H1 (cell line): ENCODE results near the gene CLEC1A. TPM values are rescaled to one million over a fixed set of nuclear protein-coding genes. Genes with fewer than 3 reads are reported as not detected.

Source experiments
- CTCF ChIA-PET: fragments of 300-600 bp; sonication (Branson Sonifier 250); formaldehyde crosslinking; loops from one replicate; lab custom pipeline; 2021; ENCODE audit not compliant: partially characterized antibody; lab: Charles Lee
- POLR2A ChIA-PET: fragments of 300-600 bp; sonication (Branson Sonifier 250); formaldehyde crosslinking; loops from one replicate; lab custom pipeline; 2021; ENCODE audit warnings: inconsistent platforms; ENCODE audit not compliant: partially characterized antibody; lab: Charles Lee
- DNase-seq, 2 experiments: peaks; one replicate each; pipeline versions ENCODE4 v3.0.0 to v3.0.0-alpha.2; 2010 to 2022; ENCODE audit warnings: low spot score in 2 of 2, low read depth in 1 of 2, mixed read lengths in 1 of 2
- FAIRE-seq: peaks from 2 replicates; lab custom pipeline; 2011; peaks lifted over from hg19 to GRCh38; lab: Jason Lieb, UNC
- H2AFZ ChIP-seq: 2 replicates; pipeline ENCODE4 v1.8.1; 2012; ENCODE audit warnings: low read length, inconsistent platforms
- H2AK5ac ChIP-seq: 2 replicates; pipeline ENCODE4 v1.6.1; 2013; ENCODE audit warnings: low read depth, low read length
- H2BK120ac ChIP-seq: replicated peaks from 2 replicates; pipeline ENCODE3; 2013; ENCODE audit warnings: low read depth, low read length, inconsistent platforms
- H2BK12ac ChIP-seq: 2 replicates; pipeline ENCODE4 v1.6.1; 2013; ENCODE audit warnings: low read depth, low read length
- H2BK15ac ChIP-seq: 2 replicates; pipeline ENCODE4 v1.6.1; 2013; ENCODE audit warnings: low read length
- H2BK20ac ChIP-seq: 2 replicates; pipeline ENCODE4 v1.6.1; 2013; ENCODE audit warnings: low read length
- H2BK5ac ChIP-seq: 2 replicates; pipeline ENCODE4 v1.6.1; 2013; ENCODE audit warnings: low read depth, low read length
- H3K14ac ChIP-seq: 2 replicates; pipeline ENCODE4 v1.6.1; 2013; ENCODE audit warnings: inconsistent platforms; ENCODE audit not compliant: insufficient read length
- H3K18ac ChIP-seq: 2 replicates; pipeline ENCODE4 v1.6.1; 2013; ENCODE audit warnings: low read length; ENCODE audit errors: extremely low read depth
- H3K23ac ChIP-seq: 2 replicates; pipeline ENCODE4 v1.6.1; 2013; ENCODE audit warnings: inconsistent platforms; ENCODE audit not compliant: insufficient read length
- H3K23me2 ChIP-seq: 2 replicates; pipeline ENCODE4 v1.6.1; 2013; ENCODE audit warnings: low read depth, low read length
- H3K27ac ChIP-seq: 2 replicates; pipeline ENCODE4 v1.6.1; 2011; ENCODE audit warnings: low read depth, low read length, inconsistent platforms
- H3K27me3 ChIP-seq, 4 experiments: replicated peaks in 1 of 4; 1 replicate in 1 of 4; 2 replicates in 3 of 4; pipeline versions ENCODE4 v1.6.1 to v1.8.1; 2011 to 2013; ENCODE audit warnings: low read length in 3 of 4, mild to moderate bottlenecking in 3 of 4, inconsistent platforms in 2 of 4, mixed read lengths in 2 of 4, moderate library complexity in 1 of 4; ENCODE audit not compliant: control insufficient read depth in 3 of 4, insufficient read depth in 3 of 4; ENCODE audit errors: extremely low read depth in 1 of 4
- H3K36me3 ChIP-seq, 4 experiments: 2 replicates each; pipeline versions ENCODE4 v1.6.1 to v1.8.1; 2011 to 2013; ENCODE audit warnings: mild to moderate bottlenecking in 4 of 4, low read length in 3 of 4, moderate library complexity in 2 of 4, control low read depth in 1 of 4, inconsistent platforms in 1 of 4; ENCODE audit not compliant: insufficient read depth in 4 of 4, control insufficient read depth in 2 of 4
- H3K4ac ChIP-seq: replicated peaks from 2 replicates; pipeline ENCODE3; 2013; ENCODE audit warnings: low read length, low read depth, mixed read lengths, inconsistent platforms; ENCODE audit not compliant: insufficient read length
- H3K4me1 ChIP-seq, 4 experiments: replicated peaks in 1 of 4; 1 replicate in 1 of 4; 2 replicates in 3 of 4; pipeline versions ENCODE4 v1.6.1 to v1.8.1; 2011 to 2013; ENCODE audit warnings: low read length in 3 of 4, inconsistent platforms in 2 of 4, mixed read lengths in 1 of 4; ENCODE audit not compliant: insufficient read depth in 4 of 4, control insufficient read depth in 3 of 4
- H3K4me2 ChIP-seq, 2 experiments: 2 replicates each; pipeline versions ENCODE4 v1.6.1 to v1.8.1; 2011 to 2013; ENCODE audit warnings: low read depth in 2 of 2, low read length in 2 of 2, control low read depth in 1 of 2, inconsistent platforms in 1 of 2, mild to moderate bottlenecking in 1 of 2; ENCODE audit not compliant: insufficient read depth in 1 of 2
- H3K4me3 ChIP-seq, 4 experiments: fragments of 200-600, 300-600 bp in 1 of 4; sonication (generic), shearing (Covaris generic), sonication (Bioruptor Twin) in 1 of 4; 2 replicates each; pipeline versions ENCODE4 v1.5.1 to v1.8.1; 2011 to 2016; ENCODE audit warnings: low read length in 4 of 4, low read depth in 3 of 4, control low read depth in 2 of 4, inconsistent platforms in 2 of 4, mild to moderate bottlenecking in 2 of 4, mixed read lengths in 1 of 4, moderate library complexity in 1 of 4; ENCODE audit not compliant: insufficient read depth in 2 of 4; ENCODE audit errors: extremely low read depth in 1 of 4
- H3K56ac ChIP-seq: replicated peaks from 2 replicates; pipeline ENCODE3; 2013; ENCODE audit warnings: low read depth, mild to moderate bottlenecking, mixed read lengths, low read length, inconsistent platforms; ENCODE audit not compliant: insufficient read length
- H3K79me1 ChIP-seq: 2 replicates; pipeline ENCODE4 v1.6.1; 2013; ENCODE audit warnings: low read depth, low read length, control low read depth
- H3K79me2 ChIP-seq, 2 experiments: 2 replicates each; pipeline versions ENCODE4 v1.6.1 to v1.8.1; 2012 to 2013; ENCODE audit warnings: low read length in 2 of 2, mild to moderate bottlenecking in 2 of 2, inconsistent platforms in 1 of 2; ENCODE audit not compliant: insufficient read depth in 2 of 2, control insufficient read depth in 1 of 2
- H3K9ac ChIP-seq, 4 experiments: replicated peaks in 1 of 4; 1 replicate in 1 of 4; 2 replicates in 3 of 4; pipeline versions ENCODE4 v1.6.1 to v1.8.1; 2011 to 2013; ENCODE audit warnings: low read depth in 3 of 4, low read length in 3 of 4, control low read depth in 2 of 4, mild to moderate bottlenecking in 2 of 4, moderate library complexity in 2 of 4, inconsistent platforms in 1 of 4; ENCODE audit errors: extremely low read depth in 1 of 4
- H3K9me3 ChIP-seq, 2 experiments: 2 replicates each; pipeline versions ENCODE4 v1.6.1 to v1.8.1; 2012 to 2013; ENCODE audit warnings: mild to moderate bottlenecking in 2 of 2, moderate library complexity in 2 of 2, control low read depth in 1 of 2, inconsistent platforms in 1 of 2, low read depth in 1 of 2, low read length in 1 of 2, mixed read lengths in 1 of 2; ENCODE audit not compliant: insufficient read depth in 2 of 2
- H4K20me1 ChIP-seq, 2 experiments: replicated peaks in 1 of 2; 2 replicates each; pipeline versions ENCODE3 to v1.8.1; 2011 to 2013; ENCODE audit warnings: inconsistent platforms in 2 of 2, low read length in 2 of 2, mild to moderate bottlenecking in 1 of 2; ENCODE audit not compliant: insufficient read depth in 2 of 2, control insufficient read depth in 1 of 2
- H4K5ac ChIP-seq: 2 replicates; pipeline ENCODE4 v1.6.1; 2013; ENCODE audit warnings: low read length, low read depth, mixed read lengths, inconsistent platforms; ENCODE audit not compliant: insufficient read length
- H4K8ac ChIP-seq: 2 replicates; pipeline ENCODE4 v1.8.0; 2013; ENCODE audit warnings: mild to moderate bottlenecking, moderate library complexity, low read length, inconsistent platforms; ENCODE audit not compliant: insufficient read depth; ENCODE audit errors: extremely low read depth
- H4K91ac ChIP-seq: replicated peaks from 2 replicates; pipeline ENCODE3; 2013; ENCODE audit warnings: low read length, mixed read lengths, inconsistent platforms; ENCODE audit not compliant: insufficient read length
- CHD1 ChIP-seq: IDR thresholded peaks from 2 replicates; pipeline ENCODE4 v1.6.1; 2012; ENCODE audit warnings: low read depth, low read length, improper control_type of control experiment
- EZH2 ChIP-seq: fragments of 200-600 bp; sonication (generic); IDR thresholded peaks from 2 replicates; pipeline ENCODE4 v1.7.1; 2012; ENCODE audit warnings: low read depth, mild to moderate bottlenecking, moderate library complexity, low read length, inconsistent platforms; ENCODE audit not compliant: severe bottlenecking
- NRF1 ChIP-seq: IDR thresholded peaks from 2 replicates; pipeline ENCODE4 v1.6.1; 2011; ENCODE audit warnings: mild to moderate bottlenecking, low read depth, low read length, improper control_type of control experiment
- SP4 ChIP-seq: IDR thresholded peaks from 2 replicates; pipeline ENCODE4 v1.6.1; 2012; ENCODE audit warnings: low read length, inconsistent platforms
- SUZ12 ChIP-seq: fragments of 200-600 bp; sonication (generic); IDR thresholded peaks from 2 replicates; pipeline ENCODE4 v1.6.1; 2012; ENCODE audit warnings: mild to moderate bottlenecking, inconsistent platforms, low read length, moderate library complexity, mixed read lengths
- TAF7 ChIP-seq: optimal IDR thresholded peaks from 2 replicates; pipeline ENCODE3; 2011; ENCODE audit warnings: low read depth, mild to moderate bottlenecking, inconsistent platforms, low read length, moderate library complexity, borderline replicate concordance
- TEAD4 ChIP-seq: IDR thresholded peaks from 2 replicates; pipeline ENCODE4 v1.6.1; 2012; ENCODE audit warnings: low read depth, low read length, inconsistent platforms, mixed read lengths
- ZNF274 ChIP-seq: IDR thresholded peaks from 2 replicates; pipeline ENCODE4 v1.7.0; 2012; ENCODE audit warnings: low read length, borderline replicate concordance; ENCODE audit errors: extremely low read depth
- WGBS, 2 experiments: shearing (Covaris generic) in 1 of 2; methylation state at CpG; one replicate each; pipeline versions ENCODE4 v1.1.6 to v1.1.7; 2013 to 2015; ENCODE audit warnings: low lambda C conversion rate in 2 of 2, mixed read lengths in 2 of 2, inconsistent platforms in 1 of 2, low coverage in 1 of 2, missing lambda C conversion rate in 1 of 2; ENCODE audit not compliant: insufficient replicate concordance in 2 of 2, insufficient coverage in 1 of 2, insufficient read length in 1 of 2; ENCODE audit errors: extremely low coverage in 1 of 2, missing lambda C conversion rate in 1 of 2; 5-methylcytosine and 5-hydroxymethylcytosine counted together
- polyA plus RNA-seq, 7 experiments: library from polyadenylated mRNA; depleted of rRNA in 3 of 7; stranded (reverse) in 5 of 7; unstranded in 2 of 7; fragments of >200 nt in 5 of 7; fragments of 200-250 nt in 2 of 7; gene quantifications; 1 replicate in 5 of 7; 2 replicates in 1 of 7; 4 replicates in 1 of 7; pipeline versions ENCODE4 v1.2.1 to v1.2.3, GENCODE V29; 2011 to 2013; ENCODE audit warnings: missing spikeins in 2 of 7, mixed read lengths in 2 of 7
- total RNA-seq: library from RNA; stranded (reverse); fragmentation: NEBNext Ultra II Directional; extraction: Animal tissue kit (Norgen Biotek cat#: 25700); gene quantifications from 2 replicates; pipeline ENCODE4 v1.2.1, GENCODE V29; 2021

The CLEC1A gene
- total and polyA plus RNA-seq, 2 of the 8 experiments (the other 6 are each of a cell fraction or from before 2014, with no cell fraction given) = 0.20 TPM; not detected in 1

GRCh38 chr12:10102322-10102721 is 3.5 kb upstream of the CLEC1A start:
- Histone ChIP-seq H2BK15ac (no peak overlapping the region), H3K18ac (no peak overlapping the region), H3K9me3 (no peaks in the 10 kb centered on the region), H4K20me1 (no peaks in the 10 kb centered on the region), H2AK5ac (no peak overlapping the region), H4K5ac (no peak overlapping the region), H3K4me2 (no peak overlapping the region), H2BK12ac (no peak overlapping the region), H3K9ac (no peak overlapping the region), H3K56ac (no peak overlapping the region), H3K4ac (no peak overlapping the region), H3K23ac (no peak overlapping the region), H2AFZ (no peak overlapping the region), H3K14ac (no peak overlapping the region), H3K4me1 (peaks cover 0 to 7% (median 4%) of the 10 kb centered on the region in 4 experiments; a peak in 5 of 7 replicates), H3K27me3 (no peaks in the 10 kb centered on the region), H3K79me1 (no peaks in the 10 kb centered on the region), H3K36me3 (no peaks in the 10 kb centered on the region), H3K27ac (no peak overlapping the region), H2BK20ac (no peak overlapping the region), H3K23me2 (no peaks in the 10 kb centered on the region), H4K8ac (no peak overlapping the region), H3K4me3 (no peak overlapping the region), H3K79me2 (no peaks in the 10 kb centered on the region), H4K91ac (no peak overlapping the region), H2BK120ac (no peak overlapping the region), H2BK5ac (no peak overlapping the region)
- CTCF ChIA-PET = interaction anchor here (0.7 to 2.3 kb wide), 5 partner anchors 11 to 170 kb away, joined by 3 to 9 read pairs (median 4); partner anchors contain the start of gene CLEC2A
- DNase-seq (no peak), FAIRE-seq (no peak)
- 50% methylated on average over 2 of the region's 2 CpGs; no CpG with 5 or more reads in 1 of the 2 experiments for WGBS, 2 experiments
- POLR2A ChIA-PET = no interaction called here
- TF ChIP-seq EZH2 (no peak), TEAD4 (no peak), ZNF274 (no peak), CHD1 (no peak), SP4 (no peak), NRF1 (no peak), SUZ12 (no peak), TAF7 (no peak)
